Stimulated activated CD8-positive, alpha-beta memory T cell treated with anti-CD3 and anti-CD28 coated beads, Interleukin-7, amount 100 ng/mL, for 4 hours (primary cell): ENCODE results near the gene BHMT2.
A peak's percentile ranks its signal among the peaks of the same experiment; 100 is the strongest.

Experiments
- DNase-seq, 2 donors: peaks; one replicate each; pipeline ENCODE4 v3.0.0-alpha.2; 2020; ENCODE audit warnings: low read depth in 2 of 2

The BHMT2 gene

GRCh38 chr5:79122973-79123372 is 53.4 kb downstream of the BHMT2 start:
- no peak for DNase-seq

GRCh38 chr5:79124607-79125006 is 55.0 kb downstream of the BHMT2 start:
- no peak for DNase-seq

- DNase-seq = no peak
Observed at GRCh38 chr5:79130781-79131180, 61.2 kb downstream of the BHMT2 start.

- no peak for DNase-seq
Observed at GRCh38 chr5:79133121-79133656, 63.6 kb downstream of the BHMT2 start.

- DNase-seq = peak; percentile 31 to 46
Observed at GRCh38 chr5:79133657-79134451, 64.3 kb downstream of the BHMT2 start.

GRCh38 chr5:79135790-79136553 is 66.4 kb downstream of the BHMT2 start:
- no peak for DNase-seq

GRCh38 chr5:79136618-79137017 is 67.1 kb downstream of the BHMT2 start:
- DNase-seq = no peak
